Renal cortical epithelial cell (primary cell): ENCODE measurements around the gene PTPRC. TPM values are rescaled to one million over a fixed set of nuclear protein-coding genes. Genes with fewer than 3 reads are reported as not detected.

Experiments used
- DNase-seq: peaks from one replicate; pipeline ENCODE4 v3.0.0-alpha.2; 2011; ENCODE audit warnings: low read depth
- total RNA-seq: library from RNA; depleted of rRNA; stranded (reverse); fragments of >200 nt; gene quantifications from 2 replicates; pipeline ENCODE4 v1.2.3, GENCODE V29; 2014

The PTPRC gene
- total RNA-seq, 1 donor from 2014 or later = not detected

GRCh38 chr1:198761859-198762616 lies 123.2 kb downstream of the PTPRC start:
- no peak for DNase-seq

DNA sequence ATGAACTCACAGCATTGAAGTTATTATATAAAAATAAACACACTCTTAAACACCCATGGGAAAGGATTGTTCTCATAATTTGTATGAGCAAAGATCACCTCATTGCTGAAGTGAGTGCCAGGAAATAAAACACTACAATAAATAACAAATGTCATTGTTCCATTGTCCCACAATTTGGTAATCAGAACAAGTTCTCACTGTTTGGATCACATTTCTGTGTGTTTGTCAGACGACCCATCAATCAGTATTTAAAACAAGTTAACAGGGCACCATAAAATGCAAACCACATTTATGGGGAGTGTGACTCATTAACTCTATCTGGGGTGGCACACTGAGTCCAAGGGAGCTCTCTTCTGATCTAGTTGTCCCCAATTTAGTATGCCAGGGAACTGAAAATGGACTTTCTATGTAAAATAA lies 124.5 kb downstream of the PTPRC start:
- peak; percentile 89 for DNase-seq

DNA sequence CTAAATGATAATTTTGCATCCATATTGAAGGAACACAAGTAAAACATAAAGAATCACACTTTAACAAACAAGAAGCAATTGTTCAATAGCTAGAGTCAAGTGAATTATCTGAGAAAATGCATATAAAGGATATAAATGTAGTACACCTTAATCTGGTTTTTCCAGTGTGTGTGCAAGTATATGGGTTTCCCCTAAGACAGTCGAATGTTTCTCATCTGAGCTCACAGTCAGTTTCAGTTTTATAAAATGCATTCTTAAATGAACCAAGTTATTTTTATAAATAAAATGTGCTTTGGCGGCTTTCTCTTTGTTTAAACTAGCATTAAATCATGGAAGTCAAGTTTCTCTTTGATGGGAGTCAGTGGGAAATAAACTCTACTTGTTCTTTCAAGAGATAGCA lies 125.9 kb downstream of the PTPRC start:
- DNase-seq = no peak

DNA sequence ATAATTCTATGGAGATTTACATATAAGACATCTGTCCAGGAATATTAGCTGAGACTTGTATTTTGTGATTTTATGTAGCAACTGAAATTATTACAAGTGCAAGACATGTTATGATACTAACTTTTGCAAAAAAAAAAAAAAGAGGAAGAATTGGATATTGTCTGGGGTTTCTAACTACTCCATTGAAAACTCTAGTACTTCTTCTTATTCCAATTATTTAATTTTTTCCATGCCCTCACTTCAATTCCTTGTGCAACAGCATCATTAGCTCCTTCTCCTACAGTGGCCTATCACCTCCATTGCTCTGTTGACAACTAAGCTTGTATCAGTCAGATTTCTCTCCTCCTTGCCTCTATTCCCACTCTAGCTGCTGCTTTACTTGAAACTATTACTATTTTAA lies 126.6 kb downstream of the PTPRC start:
- no peak for DNase-seq

- DNase-seq = peak; percentile 48
These were observed 132.8 kb downstream of the PTPRC start for GRCh38 chr1:198771563-198772153.

GRCh38 chr1:198772626-198773025 lies 133.8 kb downstream of the PTPRC start:
- no peak for DNase-seq

GRCh38 chr1:198773030-198773429 lies 134.2 kb downstream of the PTPRC start:
- no peak for DNase-seq

DNA sequence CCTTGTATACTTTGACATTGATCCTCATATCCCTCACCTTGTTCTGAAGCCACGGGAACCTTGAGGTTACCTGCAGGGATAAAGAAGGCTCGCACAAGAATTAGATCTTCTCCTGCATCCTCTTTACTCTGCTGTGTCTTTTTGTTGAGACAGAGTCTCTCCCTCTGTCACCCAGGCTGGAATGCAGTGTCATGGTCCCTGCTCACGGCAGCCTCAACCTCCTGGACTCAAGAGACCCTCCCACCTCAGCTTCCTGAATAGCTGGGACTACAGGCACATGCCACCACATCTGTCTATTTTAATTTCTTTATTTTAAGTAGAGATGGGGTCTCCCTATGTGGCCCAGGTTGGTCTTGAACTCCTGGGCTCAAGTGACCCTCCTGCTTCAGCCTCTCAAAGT lies 134.7 kb downstream of the PTPRC start:
- no peak for DNase-seq

DNA sequence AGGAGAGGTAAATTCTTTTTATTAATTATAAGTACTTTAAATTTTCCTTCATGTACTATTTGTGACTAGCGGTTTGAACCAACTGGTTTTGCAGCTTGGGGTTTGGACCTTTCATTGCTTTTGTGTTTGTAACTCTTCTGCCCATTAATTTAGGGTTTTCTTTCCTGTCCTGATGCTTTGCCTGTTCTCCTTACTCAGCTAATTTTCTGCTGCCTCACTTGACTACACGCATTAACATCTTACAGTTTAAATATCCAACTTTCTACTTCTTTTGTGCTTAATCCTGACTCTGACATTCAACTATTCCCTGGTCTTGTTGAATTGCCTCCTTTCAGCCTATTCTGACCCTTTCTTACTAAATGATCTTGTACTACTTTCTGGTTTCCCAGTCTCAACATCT lies 135.6 kb downstream of the PTPRC start:
- DNase-seq = no peak

DNA sequence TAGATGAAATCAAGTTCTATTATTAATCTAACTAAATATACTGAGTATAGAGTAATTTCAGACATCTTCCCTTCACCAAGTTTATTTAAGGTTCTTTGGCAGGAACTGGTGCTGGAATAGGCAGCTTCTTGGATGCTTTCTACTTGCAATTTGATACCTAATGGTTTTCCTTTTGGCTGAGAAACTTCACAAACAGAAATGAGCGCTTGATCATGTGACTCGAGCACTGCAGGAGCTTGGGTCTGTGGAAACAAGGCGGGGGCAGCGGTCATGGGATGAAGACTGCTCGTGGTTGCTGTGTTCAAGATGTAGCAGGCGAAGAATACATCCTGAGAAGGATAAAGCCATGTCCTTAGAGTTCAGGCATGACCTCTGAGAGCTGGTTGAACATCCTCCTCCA lies 136.8 kb downstream of the PTPRC start:
- DNase-seq = peak; percentile 28

DNA sequence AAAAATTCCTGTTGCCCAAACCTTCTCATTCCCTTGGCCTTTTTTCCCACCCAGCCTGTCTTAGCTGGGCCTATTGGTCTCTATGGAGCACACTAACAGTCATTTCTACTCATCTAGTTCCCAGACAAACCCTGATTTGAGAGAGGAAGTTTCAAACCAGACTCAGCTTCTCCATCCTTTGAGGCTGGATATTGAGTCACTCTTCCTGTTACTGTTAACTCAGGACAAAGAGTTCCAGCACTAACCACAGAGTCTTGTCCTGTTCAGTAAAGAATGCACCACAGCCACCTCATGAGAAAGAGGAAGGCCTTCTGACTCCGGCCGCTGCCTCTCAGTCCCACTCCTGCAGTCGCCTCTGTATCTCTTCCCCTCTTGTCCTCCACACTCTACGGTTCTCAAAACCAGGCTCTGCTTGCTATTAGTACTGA lies 137.8 kb downstream of the PTPRC start:
- peak; percentile 97 for DNase-seq

DNA sequence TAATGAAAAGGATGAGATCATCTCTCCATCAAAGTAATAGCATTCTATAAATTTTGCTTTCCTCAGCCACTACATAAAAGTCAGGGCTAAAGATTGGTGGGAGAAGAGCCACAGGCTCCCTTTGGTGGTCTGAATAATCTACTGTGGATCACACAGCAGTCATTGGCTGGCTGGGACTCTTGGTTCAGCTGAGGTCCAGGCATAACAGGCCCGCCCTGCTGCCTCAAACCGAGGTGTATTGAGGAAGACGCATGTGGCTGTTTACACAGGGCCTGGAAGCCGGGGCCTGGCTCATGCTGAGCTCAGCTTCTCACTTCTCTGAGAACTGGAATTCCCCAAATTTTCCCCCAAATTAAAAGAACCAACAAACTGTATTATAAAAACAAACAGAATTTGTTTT lies 139.2 kb downstream of the PTPRC start:
- DNase-seq = no peak

DNA sequence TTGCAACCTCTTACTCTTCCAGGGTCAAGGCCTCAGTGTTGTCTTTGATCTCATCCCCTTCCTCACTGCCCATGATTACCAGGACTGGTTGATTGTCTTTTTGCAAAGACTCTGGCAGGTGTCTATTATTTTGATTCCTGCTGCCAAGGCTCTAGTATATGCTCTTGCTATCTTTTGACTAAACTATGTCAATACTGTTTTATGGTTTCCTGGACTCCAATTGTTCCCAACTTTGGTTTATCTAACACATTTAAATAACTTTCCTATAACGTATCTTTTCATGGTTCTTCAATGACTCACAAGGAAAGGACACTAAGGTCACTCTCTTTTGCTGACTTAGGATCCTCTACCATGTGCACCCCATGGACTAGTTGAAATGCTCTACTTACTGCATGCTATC lies 141.5 kb downstream of the PTPRC start:
- peak; percentile 35 for DNase-seq

GRCh38 chr1:198788561-198789064 lies 149.8 kb downstream of the PTPRC start:
- peak; percentile 48 for DNase-seq

GRCh38 chr1:198793714-198794113 lies 154.9 kb downstream of the PTPRC start:
- DNase-seq = no peak

DNA sequence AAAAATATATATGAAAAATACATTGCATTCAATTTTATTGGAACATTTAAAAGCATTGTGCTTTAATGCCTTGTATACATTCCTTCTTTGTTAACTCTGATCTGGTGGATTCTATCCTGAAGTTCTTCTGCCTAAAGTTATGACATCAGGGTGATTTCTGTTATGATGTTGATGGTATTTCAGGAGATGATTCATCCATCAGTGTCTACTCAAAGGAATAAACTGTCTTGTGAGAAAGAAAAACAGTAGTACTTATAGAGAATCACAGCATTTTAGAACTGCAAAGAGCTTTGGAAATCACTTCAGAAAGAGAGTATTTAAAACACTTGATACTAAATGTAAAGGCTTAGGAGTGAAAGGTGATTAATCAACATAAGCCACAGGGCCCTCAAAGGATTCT lies 155.7 kb downstream of the PTPRC start:
- peak; percentile 26 for DNase-seq

- DNase-seq = no peak
These were observed 158.8 kb downstream of the PTPRC start for GRCh38 chr1:198797656-198798055.

DNA sequence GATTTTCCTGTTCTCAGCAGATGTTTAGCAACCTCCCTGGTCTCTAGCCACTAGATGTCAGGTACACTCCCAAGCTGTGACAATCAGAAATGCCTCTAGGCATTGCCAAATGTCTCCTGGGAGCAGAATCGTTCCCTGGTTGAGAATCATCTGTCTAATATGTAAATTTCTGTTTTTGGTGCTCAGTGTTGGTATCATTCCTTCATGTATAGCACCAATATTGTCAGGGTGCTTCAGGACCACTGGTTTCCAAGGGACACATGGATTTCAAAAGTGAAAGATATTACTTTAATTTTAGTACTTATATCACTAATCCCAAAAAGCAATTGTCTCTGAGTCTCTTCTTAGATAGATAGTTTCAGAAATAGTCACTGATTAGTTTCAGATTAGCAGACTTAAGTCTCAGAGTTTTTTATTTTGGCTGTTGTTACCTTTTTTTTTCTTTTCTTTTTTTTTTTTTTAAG lies 160.1 kb downstream of the PTPRC start:
- DNase-seq = no peak

GRCh38 chr1:198805498-198806151 lies 166.8 kb downstream of the PTPRC start:
- no peak for DNase-seq

GRCh38 chr1:198806861-198807260 lies 168.0 kb downstream of the PTPRC start:
- DNase-seq = no peak
